DMS53 treated with DMSO at 0.1 percent for 48 hours (cell line): ENCODE data around the gene NXT1.
"Not testable (repeated sequence)": the region's sequence is repeated elsewhere in the genome, so short reads cannot be mapped to it uniquely, and the experiment has no call there.

Experiments used
- DNase-seq: peaks from one replicate; lab custom pipeline; 2025; ENCODE audit not compliant: unreplicated experiment; lab: John Stamatoyannopoulos, UW

The NXT1 gene

GRCh38 chr20:23327617-23328333 is 22.8 kb upstream of the NXT1 start:
- DNase-seq = no peak

- DNase-seq = no peak
Measured at GRCh38 chr20:23331450-23332350, 18.9 kb upstream of the NXT1 start.

GRCh38 chr20:23332467-23332866 is 18.1 kb upstream of the NXT1 start:
- no peak for DNase-seq

- DNase-seq = no peak
Measured at GRCh38 chr20:23334111-23334510, 16.5 kb upstream of the NXT1 start.

GRCh38 chr20:23335521-23335920 is 15.1 kb upstream of the NXT1 start:
- no peak for DNase-seq

- DNase-seq = no peak
Measured at GRCh38 chr20:23336476-23336875, 14.1 kb upstream of the NXT1 start.

- DNase-seq = no peak
Measured at GRCh38 chr20:23337312-23337711, 13.3 kb upstream of the NXT1 start.

- DNase-seq = no peak
Measured at GRCh38 chr20:23339986-23340385, 10.6 kb upstream of the NXT1 start.

GRCh38 chr20:23340524-23340923 is 10.1 kb upstream of the NXT1 start:
- peak; percentile 17 for DNase-seq

- DNase-seq = no peak
Measured at GRCh38 chr20:23341073-23341472, 9.5 kb upstream of the NXT1 start.

- no peak for DNase-seq
Measured at GRCh38 chr20:23343590-23343989, 7.0 kb upstream of the NXT1 start.

GRCh38 chr20:23344336-23344735 is 6.3 kb upstream of the NXT1 start:
- no peak for DNase-seq

GRCh38 chr20:23346002-23346401 is 4.6 kb upstream of the NXT1 start:
- DNase-seq = no peak

- DNase-seq = no peak
Measured at GRCh38 chr20:23347791-23348190, 2.8 kb upstream of the NXT1 start.

- not testable (repeated sequence) for DNase-seq
Measured at GRCh38 chr20:23348510-23348909, 2.1 kb upstream of the NXT1 start.

- DNase-seq = peak; percentile 59
Measured at GRCh38 chr20:23349338-23350195, 1.0 kb upstream of the NXT1 start.

GRCh38 chr20:23350904-23351838 is 580 bp downstream of the NXT1 start:
- DNase-seq = peak; percentile 39

GRCh38 chr20:23356203-23356602 is 5.6 kb downstream of the NXT1 start:
- DNase-seq = no peak

- DNase-seq = peak; percentile 96
Measured at GRCh38 chr20:23357767-23358562, 7.4 kb downstream of the NXT1 start.

- no peak for DNase-seq
Measured at GRCh38 chr20:23358563-23358906, 7.9 kb downstream of the NXT1 start.
